Measurements from ENCODE around the gene ARHGEF4.

DNA sequence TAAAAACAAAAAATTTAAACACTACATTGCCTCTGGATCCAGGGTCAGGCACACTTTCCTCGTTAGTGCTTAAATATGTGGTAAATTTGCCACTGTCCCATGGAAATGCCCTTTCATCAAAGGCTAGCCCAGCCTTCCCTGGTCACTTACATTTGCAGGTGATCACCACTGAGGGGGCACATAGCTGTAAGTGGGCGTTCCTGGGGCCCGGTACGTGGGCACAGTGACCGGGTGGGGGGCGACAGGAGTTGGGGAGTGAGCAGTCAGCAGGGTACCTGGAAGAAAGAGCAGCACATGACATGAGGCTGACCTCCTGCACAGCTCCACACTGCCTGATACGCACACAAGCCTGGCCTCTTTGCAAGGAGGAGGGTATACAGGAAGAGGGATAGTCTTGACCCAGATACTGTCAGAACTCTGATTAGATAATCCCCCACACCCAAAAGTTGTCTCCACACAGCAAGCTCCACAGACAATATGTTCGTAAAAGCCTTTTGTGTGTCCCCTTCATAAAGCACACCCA is 216.1 kb downstream of the ARHGEF4 start:
- TF ChIP-seq, protein P1, sequence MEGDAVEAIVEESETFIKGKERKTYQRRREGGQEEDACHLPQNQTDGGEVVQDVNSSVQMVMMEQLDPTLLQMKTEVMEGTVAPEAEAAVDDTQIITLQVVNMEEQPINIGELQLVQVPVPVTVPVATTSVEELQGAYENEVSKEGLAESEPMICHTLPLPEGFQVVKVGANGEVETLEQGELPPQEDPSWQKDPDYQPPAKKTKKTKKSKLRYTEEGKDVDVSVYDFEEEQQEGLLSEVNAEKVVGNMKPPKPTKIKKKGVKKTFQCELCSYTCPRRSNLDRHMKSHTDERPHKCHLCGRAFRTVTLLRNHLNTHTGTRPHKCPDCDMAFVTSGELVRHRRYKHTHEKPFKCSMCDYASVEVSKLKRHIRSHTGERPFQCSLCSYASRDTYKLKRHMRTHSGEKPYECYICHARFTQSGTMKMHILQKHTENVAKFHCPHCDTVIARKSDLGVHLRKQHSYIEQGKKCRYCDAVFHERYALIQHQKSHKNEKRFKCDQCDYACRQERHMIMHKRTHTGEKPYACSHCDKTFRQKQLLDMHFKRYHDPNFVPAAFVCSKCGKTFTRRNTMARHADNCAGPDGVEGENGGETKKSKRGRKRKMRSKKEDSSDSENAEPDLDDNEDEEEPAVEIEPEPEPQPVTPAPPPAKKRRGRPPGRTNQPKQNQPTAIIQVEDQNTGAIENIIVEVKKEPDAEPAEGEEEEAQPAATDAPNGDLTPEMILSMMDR (IDR thresholded peaks at IDR 0.05), result no peak
- TF ChIP-seq POLR2AphosphoS5 (IDR thresholded peaks at IDR 0.05), result no peak
- no peak for TF ChIP-seq EP300 (IDR thresholded peaks at IDR 0.05)
- no peak for TF ChIP-seq POLR2A (IDR thresholded peaks at IDR 0.05)

All from suprapubic skin (tissue), 4 donors.